Measurements from ENCODE around the gene DHRS11.

DNA sequence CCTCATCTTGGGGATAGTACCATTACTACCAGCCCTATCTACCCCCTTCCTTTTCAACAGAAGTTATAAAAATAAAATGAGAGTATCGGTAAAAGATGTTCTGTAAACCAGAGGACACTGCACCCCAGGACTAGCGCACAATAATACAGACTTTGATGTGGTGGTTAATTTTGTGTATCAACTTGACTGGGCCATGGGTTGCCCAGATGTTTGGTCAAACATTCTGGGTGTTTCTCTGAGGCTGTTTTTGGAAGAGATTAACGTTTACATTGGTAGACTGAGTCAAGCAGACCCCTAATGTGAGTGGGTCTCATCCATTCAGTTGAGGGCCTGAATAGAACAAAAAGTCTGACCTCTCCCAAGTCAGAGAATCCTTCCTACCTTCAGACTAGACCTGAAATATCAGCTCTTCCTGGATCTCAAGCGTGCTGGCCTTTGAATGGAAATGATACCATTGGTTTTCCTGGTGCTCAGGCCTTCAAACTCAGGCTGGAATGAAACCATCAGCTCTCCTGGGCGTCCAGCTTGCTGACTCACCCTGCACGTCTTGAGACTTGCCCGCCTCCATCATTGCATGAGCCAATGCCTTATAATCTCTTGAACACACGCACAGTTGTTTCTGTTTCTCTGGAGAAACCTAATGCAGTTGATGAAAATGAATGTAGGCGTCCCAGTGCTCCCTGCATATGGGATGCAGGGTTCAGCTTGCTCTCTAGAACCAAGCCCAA lies 19.8 kb downstream of the DHRS11 start:
- TF ChIP-seq, protein P1, sequence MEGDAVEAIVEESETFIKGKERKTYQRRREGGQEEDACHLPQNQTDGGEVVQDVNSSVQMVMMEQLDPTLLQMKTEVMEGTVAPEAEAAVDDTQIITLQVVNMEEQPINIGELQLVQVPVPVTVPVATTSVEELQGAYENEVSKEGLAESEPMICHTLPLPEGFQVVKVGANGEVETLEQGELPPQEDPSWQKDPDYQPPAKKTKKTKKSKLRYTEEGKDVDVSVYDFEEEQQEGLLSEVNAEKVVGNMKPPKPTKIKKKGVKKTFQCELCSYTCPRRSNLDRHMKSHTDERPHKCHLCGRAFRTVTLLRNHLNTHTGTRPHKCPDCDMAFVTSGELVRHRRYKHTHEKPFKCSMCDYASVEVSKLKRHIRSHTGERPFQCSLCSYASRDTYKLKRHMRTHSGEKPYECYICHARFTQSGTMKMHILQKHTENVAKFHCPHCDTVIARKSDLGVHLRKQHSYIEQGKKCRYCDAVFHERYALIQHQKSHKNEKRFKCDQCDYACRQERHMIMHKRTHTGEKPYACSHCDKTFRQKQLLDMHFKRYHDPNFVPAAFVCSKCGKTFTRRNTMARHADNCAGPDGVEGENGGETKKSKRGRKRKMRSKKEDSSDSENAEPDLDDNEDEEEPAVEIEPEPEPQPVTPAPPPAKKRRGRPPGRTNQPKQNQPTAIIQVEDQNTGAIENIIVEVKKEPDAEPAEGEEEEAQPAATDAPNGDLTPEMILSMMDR (IDR thresholded peaks at IDR 0.05), result no peak
- no peak for TF ChIP-seq POLR2A (IDR thresholded peaks at IDR 0.05)
